Hepatocyte (in vitro differentiated cells): ENCODE data around the gene RASAL1. TPM values are rescaled to one million over a fixed set of nuclear protein-coding genes. Genes with fewer than 3 reads are reported as not detected.

Experiments used
- DNase-seq: peaks from one replicate; pipeline ENCODE4 v3.0.0-alpha.2; 2016; ENCODE audit warnings: low spot score
- H2AFZ ChIP-seq: fragments of 200-600 bp; sonication (generic); 2 replicates; pipeline ENCODE4 v1.6.0; 2016; ENCODE audit warnings: antibody characterized with exemption, mild to moderate bottlenecking
- H3K27ac ChIP-seq: fragments of 200-600 bp; sonication (generic); 2 replicates; pipeline ENCODE4 v1.5.1; 2016; ENCODE audit warnings: mild to moderate bottlenecking
- H3K27me3 ChIP-seq: fragments of 200-600 bp; sonication (generic); 2 replicates; pipeline ENCODE4 v1.6.1; 2016
- H3K36me3 ChIP-seq: fragments of 200-600 bp; sonication (generic); replicated peaks from 2 replicates; pipeline ENCODE4 v1.5.1; 2016; ENCODE audit warnings: low read depth; ENCODE audit not compliant: insufficient read depth
- H3K4me1 ChIP-seq: fragments of 200-600 bp; sonication (generic); 2 replicates; pipeline ENCODE4 v1.5.1; 2016; ENCODE audit warnings: mild to moderate bottlenecking, moderate library complexity; ENCODE audit not compliant: insufficient read depth
- H3K4me2 ChIP-seq: fragments of 200-600 bp; sonication (generic); 2 replicates; pipeline ENCODE4 v1.6.0; 2016
- H3K4me3 ChIP-seq: fragments of 200-600 bp; sonication (generic); 2 replicates; pipeline ENCODE4 v1.5.1; 2016; ENCODE audit warnings: mild to moderate bottlenecking
- H3K79me2 ChIP-seq: fragments of 200-600 bp; sonication (generic); 2 replicates; pipeline ENCODE4 v1.6.0; 2017; ENCODE audit warnings: mild to moderate bottlenecking
- H3K9me2 ChIP-seq: fragments of 200-600 bp; sonication (generic); replicated peaks from 2 replicates; pipeline ENCODE4 v1.6.0; 2017; ENCODE audit warnings: mild to moderate bottlenecking; ENCODE audit not compliant: insufficient read depth
- H3K9me3 ChIP-seq: fragments of 200-600 bp; sonication (generic); 2 replicates; pipeline ENCODE4 v1.5.1; 2016; ENCODE audit warnings: low read depth, mild to moderate bottlenecking
- H4K20me1 ChIP-seq: fragments of 200-600 bp; sonication (generic); 2 replicates; pipeline ENCODE4 v1.6.0; 2016; ENCODE audit warnings: mild to moderate bottlenecking; ENCODE audit not compliant: insufficient read depth, poor library complexity, severe bottlenecking
- CTCF ChIP-seq: fragments of 200-600 bp; sonication (generic); IDR thresholded peaks from 2 replicates; pipeline ENCODE4 v1.5.1; 2016; ENCODE audit warnings: antibody characterized with exemption, mild to moderate bottlenecking; ENCODE audit not compliant: poor library complexity
- EZH2 ChIP-seq: fragments of 200-600 bp; sonication (generic); IDR thresholded peaks from 2 replicates; pipeline ENCODE4 v1.6.1; 2016; ENCODE audit warnings: antibody characterized with exemption, mild to moderate bottlenecking, borderline replicate concordance
- EZH2phosphoT487 ChIP-seq: fragments of 200-600 bp; sonication (generic); IDR thresholded peaks from one replicate; pipeline ENCODE4 v1.6.1; 2018; ENCODE audit warnings: antibody characterized with exemption, mild to moderate bottlenecking, low read depth, moderate library complexity; ENCODE audit not compliant: unreplicated experiment, severe bottlenecking
- WGBS: methylation state at CpG from one replicate; pipeline ENCODE4 v1.1.6; 2016; ENCODE audit warnings: low lambda C conversion rate; ENCODE audit errors: missing lambda C conversion rate; 5-methylcytosine and 5-hydroxymethylcytosine counted together
- polyA plus RNA-seq: library from polyadenylated mRNA; unstranded; fragments of >200 nt; fragmentation: Nextera tagmentation; extraction: Ambion mirVana; gene quantifications from 2 replicates; pipeline ENCODE4 v1.2.1, GENCODE V29; 2016
- total RNA-seq: library from RNA; depleted of rRNA; stranded (reverse); fragments of >200 nt; gene quantifications from 2 replicates; pipeline ENCODE4 v1.2.3, GENCODE V29; 2014

RASAL1 gene
- total and polyA plus RNA-seq, 2 experiments from 2014 or later = 0.74 TPM; not detected in 1

DNA sequence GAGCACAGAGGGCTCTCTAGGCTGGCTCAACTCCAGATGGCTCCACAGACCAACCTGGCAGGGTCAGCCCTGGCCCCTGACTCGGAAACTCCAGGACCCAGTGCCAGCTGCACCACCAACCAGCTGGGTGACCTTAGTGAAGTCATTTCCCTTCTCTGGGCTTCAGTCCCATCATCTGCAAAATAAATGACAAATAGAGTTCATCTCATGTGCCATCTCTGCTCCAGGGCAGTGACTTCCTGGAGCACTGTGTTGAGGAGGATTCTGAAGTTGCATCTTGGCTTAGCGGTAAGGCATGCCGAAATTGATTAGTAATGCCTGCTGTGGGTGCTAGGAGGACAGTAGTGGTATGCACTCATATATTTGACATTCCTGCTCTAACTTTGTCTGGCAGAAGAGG, 47.5 kb downstream of the RASAL1 start:
- Histone ChIP-seq H3K27ac (no peak overlapping the region), H3K36me3 (no peaks in the 10 kb centered on the region), H3K79me2 (no peaks in the 10 kb centered on the region), H4K20me1 (no peaks in the 10 kb centered on the region), H3K27me3 (peaks cover 16% of the 10 kb centered on the region), H3K9me3 (no peaks in the 10 kb centered on the region), H3K4me2 (no peak overlapping the region), H2AFZ (no peak overlapping the region), H3K9me2 (no peaks in the 10 kb centered on the region), H3K4me1 (no peaks in the 10 kb centered on the region), H3K4me3 (no peak overlapping the region)
- no peak for DNase-seq
- whole genome bisulfite sequencing = 85% methylated on average over 3 of the region's 3 CpGs
- TF ChIP-seq EZH2phosphoT487 = no peak
- no peak for TF ChIP-seq CTCF
- TF ChIP-seq EZH2 = no peak

- Histone ChIP-seq H3K79me2 (no peaks in the 10 kb centered on the region), H3K4me3 (no peak overlapping the region), H4K20me1 (no peaks in the 10 kb centered on the region), H3K4me1 (no peaks in the 10 kb centered on the region), H3K27me3 (peaks cover 8% of the 10 kb centered on the region), H2AFZ (no peak overlapping the region), H3K4me2 (no peak overlapping the region), H3K9me3 (no peaks in the 10 kb centered on the region), H3K9me2 (no peaks in the 10 kb centered on the region), H3K27ac (no peak overlapping the region), H3K36me3 (no peaks in the 10 kb centered on the region)
- TF ChIP-seq CTCF = no peak
- 67% methylated on average over 5 of the region's 5 CpGs for WGBS
- no peak for DNase-seq
Measured at GRCh38 chr12:113087193-113087592, 48.4 kb downstream of the RASAL1 start.

DNA sequence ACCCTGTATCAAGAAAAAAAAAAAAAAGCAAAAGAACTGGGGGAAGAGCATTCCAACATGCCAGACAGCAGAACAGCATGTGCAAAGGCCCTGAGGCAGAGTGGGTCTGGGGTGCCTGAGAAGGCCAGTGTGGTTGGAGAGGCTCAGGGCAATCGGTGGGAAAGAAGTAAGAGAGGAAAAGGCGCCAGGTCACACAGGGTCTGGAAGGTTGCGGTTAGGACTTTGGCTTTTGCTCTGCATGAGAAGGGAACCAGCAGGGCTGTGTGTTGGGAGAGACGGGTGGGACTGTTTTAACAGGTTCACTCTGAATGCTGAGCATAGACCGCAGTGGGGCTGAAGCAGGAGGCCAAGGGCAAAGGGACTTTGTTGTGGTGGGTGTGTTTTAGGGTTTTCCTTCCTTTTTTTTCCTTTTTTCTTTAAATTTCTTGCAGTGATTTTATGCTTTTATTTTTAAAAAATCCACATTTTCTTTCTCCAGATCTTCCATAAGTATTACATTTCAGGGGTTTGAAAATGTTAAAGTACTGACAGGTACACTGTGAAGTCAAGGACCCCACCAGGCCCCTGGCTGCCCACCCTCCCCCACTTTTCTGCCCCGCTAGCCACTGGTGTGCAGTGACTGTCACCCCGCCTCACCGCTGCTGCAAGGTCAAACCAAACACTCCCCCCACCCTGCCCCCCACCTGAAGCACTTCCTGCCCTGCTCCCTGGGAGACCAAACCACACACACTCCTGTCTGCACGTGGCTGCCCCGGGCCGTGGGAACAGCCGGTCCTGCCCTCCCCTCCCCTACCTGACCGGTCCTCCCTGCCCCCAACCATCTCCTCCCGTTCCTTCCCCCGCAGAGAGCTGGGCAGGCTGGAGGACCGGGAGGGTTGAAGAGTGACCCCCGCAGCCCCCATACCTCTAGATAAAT, 49.1 kb downstream of the RASAL1 start:
- H3K4me3 ChIP-seq = no peak overlapping the region
- H3K27ac ChIP-seq = no peak overlapping the region
- no peaks in the 10 kb centered on the region for H3K4me1 ChIP-seq
- H3K9me2 ChIP-seq = no peaks in the 10 kb centered on the region
- H2AFZ ChIP-seq = no peak overlapping the region
- peaks cover under 1% of the 10 kb centered on the region for H3K27me3 ChIP-seq
- no peaks in the 10 kb centered on the region for H3K79me2 ChIP-seq
- no peaks in the 10 kb centered on the region for H3K36me3 ChIP-seq
- no peak for DNase-seq
- H3K9me3 ChIP-seq = no peaks in the 10 kb centered on the region
- no peak for TF ChIP-seq EZH2
- no peak for TF ChIP-seq CTCF
- TF ChIP-seq EZH2phosphoT487 = no peak
- H3K4me2 ChIP-seq = no peak overlapping the region
- 30% methylated on average over 16 of the region's 17 CpGs for WGBS
- no peaks in the 10 kb centered on the region for H4K20me1 ChIP-seq
